Fibroblast of lung (primary cell): ENCODE measurements around the gene TEAD2. TPM values are rescaled to one million over a fixed set of nuclear protein-coding genes. Genes with fewer than 3 reads are reported as not detected.
"Not testable (repeated sequence)": the region's sequence is repeated elsewhere in the genome, so short reads cannot be mapped to it uniquely, and the experiment has no call there.

Experiments used
- DNase-seq, 2 donors: peaks; one replicate each; pipeline versions ENCODE4 v3.0.0 to v3.0.0-alpha.2; 2010; ENCODE audit warnings: low read depth in 2 of 2
- H2AFZ ChIP-seq: 2 replicates; pipeline ENCODE4 v1.5.1; 2012; ENCODE audit warnings: low read length, control low read depth, inconsistent platforms
- H3K27ac ChIP-seq: 2 replicates; pipeline ENCODE4 v1.5.1; 2011; ENCODE audit warnings: low read length, control low read depth; ENCODE audit not compliant: insufficient read depth
- H3K27me3 ChIP-seq: 2 replicates; pipeline ENCODE4 v1.5.1; 2011; ENCODE audit warnings: mild to moderate bottlenecking, low read length; ENCODE audit not compliant: control insufficient read depth, insufficient read depth
- H3K36me3 ChIP-seq: 2 replicates; pipeline ENCODE4 v1.5.1; 2011; ENCODE audit warnings: low read length; ENCODE audit not compliant: control insufficient read depth, insufficient read depth
- H3K4me1 ChIP-seq: 2 replicates; pipeline ENCODE4 v1.5.1; 2011; ENCODE audit warnings: low read length; ENCODE audit not compliant: control insufficient read depth, insufficient read depth; ENCODE audit errors: extremely low read depth
- H3K4me2 ChIP-seq: 2 replicates; pipeline ENCODE4 v1.5.1; 2011; ENCODE audit warnings: low read length, control low read depth; ENCODE audit not compliant: insufficient read depth; ENCODE audit errors: extremely low read depth
- H3K4me3 ChIP-seq, 4 experiments: fragments of 200-600 bp in 1 of 4; sonication (generic) in 1 of 4; replicated peaks in 1 of 4; 2 replicates each; pipeline ENCODE4 v1.5.1; 2011 to 2016; ENCODE audit warnings: low read length in 4 of 4, low read depth in 3 of 4, mild to moderate bottlenecking in 3 of 4, control low read depth in 2 of 4, inconsistent platforms in 1 of 4, mixed read lengths in 1 of 4; ENCODE audit not compliant: insufficient read depth in 1 of 4; ENCODE audit errors: control extremely low read depth in 1 of 4
- H3K79me2 ChIP-seq: 2 replicates; pipeline ENCODE4 v1.5.1; 2012; ENCODE audit warnings: mild to moderate bottlenecking, low read length, inconsistent platforms; ENCODE audit not compliant: control insufficient read depth, insufficient read depth
- H3K9ac ChIP-seq: 2 replicates; pipeline ENCODE4 v1.5.1; 2011; ENCODE audit warnings: mild to moderate bottlenecking, low read length, control low read depth; ENCODE audit not compliant: insufficient read depth
- H3K9me3 ChIP-seq: 2 replicates; pipeline ENCODE4 v1.5.1; 2012; ENCODE audit warnings: low read depth, low read length; ENCODE audit not compliant: control insufficient read depth, insufficient read depth
- H4K20me1 ChIP-seq: 2 replicates; pipeline ENCODE4 v1.5.1; 2011; ENCODE audit warnings: low read length; ENCODE audit not compliant: control insufficient read depth, insufficient read depth; ENCODE audit errors: extremely low read depth
- CTCF ChIP-seq, 2 donors: IDR thresholded peaks in 1 of 2; conservative IDR thresholded peaks in 1 of 2; 1 replicate in 1 of 2; 2 replicates in 1 of 2; pipeline ENCODE4 v1.5.1; 2011 to 2012; ENCODE audit warnings: low read length in 2 of 2, control low read depth in 1 of 2, inconsistent platforms in 1 of 2, low read depth in 1 of 2, mild to moderate bottlenecking in 1 of 2
- EZH2 ChIP-seq: IDR thresholded peaks from 2 replicates; pipeline ENCODE4 v1.5.1; 2012; ENCODE audit warnings: low read length, control low read depth, mild to moderate bottlenecking; ENCODE audit errors: missing control alignments
- polyA plus RNA-seq, 2 donors: library from polyadenylated mRNA; depleted of rRNA in 1 of 2; stranded (reverse) in 1 of 2; unstranded in 1 of 2; fragments of >200 nt; gene quantifications; 2 replicates each; pipeline ENCODE4 v1.2.1, GENCODE V29; 2011 to 2012; ENCODE audit warnings: missing spikeins in 1 of 2
- total RNA-seq: library from RNA; depleted of rRNA; stranded (reverse); fragments of >200 nt; gene quantifications from 2 replicates; pipeline ENCODE4 v1.2.1, GENCODE V29; 2014

The TEAD2 gene
- total and polyA plus RNA-seq, 2 donors (not counting 1 experiment from before 2014, with no cell fraction given), result 19.2 to 22.7 TPM

- Histone ChIP-seq H3K4me1 (no peaks in the 10 kb centered on the region), H3K27ac (no peak overlapping the region), H3K9me3 (no peaks in the 10 kb centered on the region), H3K79me2 (no peaks in the 10 kb centered on the region), H4K20me1 (no peaks in the 10 kb centered on the region), H3K4me3 (no peak overlapping the region), H3K36me3 (no peaks in the 10 kb centered on the region), H3K27me3 (no peaks in the 10 kb centered on the region), H3K4me2 (no peak overlapping the region), H2AFZ (no peak overlapping the region), H3K9ac (no peak overlapping the region)
- DNase-seq, result peak; percentile 50 to 51
- no peak for TF ChIP-seq EZH2
- no peak for TF ChIP-seq CTCF (conservative IDR thresholded peaks at IDR 0.05 in 1 of 2, IDR thresholded peaks at IDR 0.05 in 1 of 2; ENCODE audit: low read depth in 1 of 2, low read length in 2 of 2)
Measured at GRCh38 chr19:49331616-49332055, 30.6 kb downstream of the TEAD2 start.

- H3K27me3 ChIP-seq, H2AFZ ChIP-seq, H3K36me3 ChIP-seq, H3K9ac ChIP-seq, DNase-seq, H3K4me2 ChIP-seq, H3K79me2 ChIP-seq, H3K27ac ChIP-seq, H3K4me1 ChIP-seq, H3K9me3 ChIP-seq, H3K4me3 ChIP-seq, H4K20me1 ChIP-seq: not testable (repeated sequence)
Measured at GRCh38 chr19:49331187-49331586, 31.0 kb downstream of the TEAD2 start.

- Histone ChIP-seq H2AFZ (no peak overlapping the region), H3K79me2 (no peaks in the 10 kb centered on the region), H3K36me3 (no peaks in the 10 kb centered on the region), H3K27me3 (no peaks in the 10 kb centered on the region), H3K4me2 (no peak overlapping the region), H3K9ac (no peak overlapping the region), H3K27ac (no peak overlapping the region), H3K4me1 (no peaks in the 10 kb centered on the region), H3K4me3 (no peak overlapping the region), H3K9me3 (no peaks in the 10 kb centered on the region), H4K20me1 (no peaks in the 10 kb centered on the region)
- DNase-seq, result no peak
- TF ChIP-seq EZH2 (no peak), CTCF (conservative IDR thresholded peaks at IDR 0.05 in 1 of 2, IDR thresholded peaks at IDR 0.05 in 1 of 2; ENCODE audit: low read depth in 1 of 2, low read length in 2 of 2) (no peak)
Measured at GRCh38 chr19:49328741-49329140, 33.5 kb downstream of the TEAD2 start.
